Measurements from ENCODE around the gene INCA1. TPM values are rescaled to one million over a fixed set of nuclear protein-coding genes. Genes with fewer than 3 reads are reported as not detected.

INCA1 gene
- total and polyA plus RNA-seq, 7 donors, result 1.6 to 4.9 (median 3.8) TPM

- 76 to 78% (median 77%) methylated on average over 20 of the region's 20 CpGs for WGBS, 3 donors
- intact Hi-C loops (cut with DNase I), result no loop called here
- H3K27me3 ChIP-seq (ENCODE audit: insufficient read depth in 3 of 3, low read length in 2 of 3), result no peaks in the 10 kb centered on the region
- TF ChIP-seq CTCF (IDR thresholded peaks at IDR 0.05), result no peak
- no peak overlapping the region for H3K27ac ChIP-seq
- no peak overlapping the region for H3K4me3 ChIP-seq
- ATAC-seq, result no peak
- peaks cover 11 to 100% of the 10 kb centered on the region in 2 donors for H3K36me3 ChIP-seq (ENCODE audit: insufficient read depth in 1 of 2, low read depth in 1 of 2)
- DNase-seq, result peak in 1 of 2 donors; percentile 8
- H3K4me1 ChIP-seq, result peaks cover 5% of the 10 kb centered on the region
- H3K9me3 ChIP-seq, result no peaks in the 10 kb centered on the region
Measured at GRCh38 chr17:5020502-5021023, 23.2 kb upstream of the INCA1 start.

- peaks cover 15 to 100% of the 10 kb centered on the region in 2 donors for H3K36me3 ChIP-seq (ENCODE audit: insufficient read depth in 1 of 2, low read depth in 1 of 2)
- H3K9me3 ChIP-seq, result no peaks in the 10 kb centered on the region
- intact Hi-C loops (cut with DNase I), result no loop called here
- DNase-seq (no peak), ATAC-seq (peak in 3 of 4 donors; percentile 38 to 51 (median 41))
- H3K4me1 ChIP-seq, result no peaks in the 10 kb centered on the region
- H3K4me3 ChIP-seq, result no peak overlapping the region
- no peaks in the 10 kb centered on the region for H3K27me3 ChIP-seq (ENCODE audit: insufficient read depth in 3 of 3, low read length in 2 of 3)
- TF ChIP-seq CTCF (IDR thresholded peaks at IDR 0.05), result no peak
- no peak overlapping the region for H3K27ac ChIP-seq
- WGBS, 3 donors, result 24 to 40% (median 40%) methylated on average over 1 of the region's 1 CpG
Measured at GRCh38 chr17:5019475-5019956, 22.2 kb upstream of the INCA1 start.

GRCh38 chr17:5014357-5014756 lies 17.0 kb upstream of the INCA1 start:
- H3K36me3 ChIP-seq (ENCODE audit: insufficient read depth in 1 of 2, low read depth in 1 of 2), result peaks cover 4 to 100% of the 10 kb centered on the region in 2 donors

GRCh38 chr17:5011928-5012327 lies 14.6 kb upstream of the INCA1 start:
- H3K4me3 ChIP-seq, result no peak overlapping the region
- TF ChIP-seq CTCF (IDR thresholded peaks at IDR 0.05), result no peak
- WGBS, 3 donors, result 79 to 82% (median 79%) methylated on average over 6 of the region's 6 CpGs
- H3K27ac ChIP-seq, result peak overlapping the region; percentile 16
- H3K36me3 ChIP-seq (ENCODE audit: insufficient read depth in 1 of 2, low read depth in 1 of 2), result peaks cover 15 to 100% of the 10 kb centered on the region in 2 donors
- no peaks in the 10 kb centered on the region for H3K27me3 ChIP-seq (ENCODE audit: insufficient read depth in 3 of 3, low read length in 2 of 3)
- no peaks in the 10 kb centered on the region for H3K4me1 ChIP-seq
- H3K9me3 ChIP-seq, result no peaks in the 10 kb centered on the region
- no peak for ATAC-seq
- DNase-seq, result no peak
- intact Hi-C loops (cut with DNase I), result no loop called here

More at GRCh38 chr17:5014357-5014756, 17.0 kb upstream of the INCA1 start:
- DNase-seq (no peak), ATAC-seq (peak; percentile 17 to 61 (median 45))
- 69 to 82% (median 75%) methylated on average over 4 of the region's 4 CpGs for WGBS, 3 donors
- intact Hi-C loops (cut with DNase I), result no loop called here
- no peaks in the 10 kb centered on the region for H3K4me1 ChIP-seq
- H3K27ac ChIP-seq, result no peak overlapping the region
- H3K9me3 ChIP-seq, result no peaks in the 10 kb centered on the region
- H3K4me3 ChIP-seq, result no peak overlapping the region
- no peak for TF ChIP-seq CTCF (IDR thresholded peaks at IDR 0.05)
- H3K27me3 ChIP-seq (ENCODE audit: insufficient read depth in 3 of 3, low read length in 2 of 3), result no peaks in the 10 kb centered on the region
